DND-41 (cell line): ENCODE measurements around the gene PERP.

Experiments used
- CTCF ChIP-seq: IDR thresholded peaks from 2 replicates; pipeline ENCODE4 v1.5.1; 2012; ENCODE audit warnings: borderline replicate concordance, low read length, moderate library complexity, mild to moderate bottlenecking; ENCODE audit not compliant: poor library complexity, severe bottlenecking; ENCODE audit errors: extremely low read depth
- EZH2 ChIP-seq: IDR thresholded peaks from 3 replicates; pipeline ENCODE4 v1.6.1; 2012; ENCODE audit warnings: borderline replicate concordance, low read depth, mild to moderate bottlenecking, moderate library complexity, low read length, inconsistent platforms; ENCODE audit not compliant: severe bottlenecking

GRCh38 chr6:138087593-138088325 lies 19.5 kb downstream of the PERP start:
- TF ChIP-seq CTCF (no peak), EZH2 (no peak)
